Neural cell (in vitro differentiated cells): ENCODE measurements around the gene ZNF384. TPM values are rescaled to one million over a fixed set of nuclear protein-coding genes. Genes with fewer than 3 reads are reported as not detected.

ENCODE experiments used
- H2AFZ ChIP-seq: fragments of 200-600, 300-800 bp; sonication (generic), shearing (Covaris generic); 2 replicates; pipeline ENCODE4 v1.6.0; 2014; ENCODE audit warnings: low read depth, mild to moderate bottlenecking, antibody characterized with exemption, low read length, moderate library complexity
- H3F3A ChIP-seq: fragments of 200-600 bp; shearing (Covaris generic); 2 replicates; pipeline ENCODE4 v1.6.1; 2016; ENCODE audit warnings: mild to moderate bottlenecking, moderate library complexity, mixed read lengths, antibody characterized with exemption, low read length; ENCODE audit not compliant: insufficient read depth, poor library complexity, severe bottlenecking
- H3K27ac ChIP-seq: fragments of 200-600, 300-800 bp; sonication (generic), shearing (Covaris generic); 2 replicates; pipeline ENCODE4 v1.5.1; 2014; ENCODE audit warnings: mild to moderate bottlenecking, low read length, moderate library complexity
- H3K27me3 ChIP-seq: fragments of 300-800, 200-600 bp; sonication (generic), shearing (Covaris generic); 2 replicates; pipeline ENCODE4 v1.6.0; 2014; ENCODE audit warnings: mild to moderate bottlenecking, low read depth, low read length, moderate library complexity; ENCODE audit not compliant: insufficient read depth
- H3K36me3 ChIP-seq: fragments of 300-800, 200-600 bp; sonication (generic), shearing (Covaris generic); 2 replicates; pipeline ENCODE4 v1.5.1; 2014; ENCODE audit warnings: mild to moderate bottlenecking, antibody characterized with exemption, low read length, moderate library complexity; ENCODE audit not compliant: insufficient read depth
- H3K4me2 ChIP-seq: fragments of 300-800, 200-600 bp; sonication (generic), shearing (Covaris generic); 2 replicates; pipeline ENCODE4 v1.6.0; 2014; ENCODE audit warnings: mild to moderate bottlenecking, low read length
- H3K4me3 ChIP-seq: fragments of 300-800, 200-600 bp; sonication (generic), shearing (Covaris generic); 2 replicates; pipeline ENCODE4 v1.5.1; 2014; ENCODE audit warnings: mild to moderate bottlenecking, low read length, moderate library complexity
- H3K79me2 ChIP-seq: fragments of 200-600 bp; shearing (Covaris generic); replicated peaks from 2 replicates; pipeline ENCODE4 v1.6.0; 2014; ENCODE audit warnings: mild to moderate bottlenecking, low read length, moderate library complexity; ENCODE audit not compliant: insufficient read depth
- H3K9ac ChIP-seq: fragments of 300-800, 200-600 bp; sonication (generic), shearing (Covaris generic); 2 replicates; pipeline ENCODE4 v1.6.1; 2016; ENCODE audit warnings: mild to moderate bottlenecking, low read length, mixed read lengths
- H3K9me2 ChIP-seq: fragments of 200-600 bp; shearing (Covaris generic); 2 replicates; pipeline ENCODE4 v1.6.1; 2016; ENCODE audit warnings: mild to moderate bottlenecking, low read length, mixed read lengths; ENCODE audit not compliant: insufficient read depth
- H3K9me3 ChIP-seq: fragments of 200-600, 300-800 bp; sonication (generic), shearing (Covaris generic); 2 replicates; pipeline ENCODE4 v1.6.1; 2016; ENCODE audit warnings: mild to moderate bottlenecking, mixed run types, low read length, moderate library complexity, mixed read lengths
- H4K20me1 ChIP-seq: fragments of 200-600 bp; shearing (Covaris generic); 2 replicates; pipeline ENCODE4 v1.6.1; 2016; ENCODE audit warnings: mild to moderate bottlenecking, mixed run types; ENCODE audit not compliant: insufficient read depth
- EP300 ChIP-seq: fragments of 450-650 bp; conservative IDR thresholded peaks from 2 replicates; pipeline ENCODE4 v1.6.1; 2014; ENCODE audit warnings: antibody characterized with exemption, mild to moderate bottlenecking, moderate library complexity; ENCODE audit not compliant: poor library complexity, severe bottlenecking
- EZH2 ChIP-seq: fragments of 200-600, 300-800 bp; shearing (Covaris generic), sonication (generic); IDR thresholded peaks from 2 replicates; pipeline ENCODE4 v1.6.1; 2014; ENCODE audit warnings: antibody characterized with exemption, low read length, borderline replicate concordance, mild to moderate bottlenecking; ENCODE audit not compliant: insufficient read depth, poor library complexity, severe bottlenecking
- MXI1 ChIP-seq: fragments of 450-650 bp; conservative IDR thresholded peaks from 2 replicates; pipeline ENCODE4 v1.6.1; 2014; ENCODE audit warnings: antibody characterized with exemption, mild to moderate bottlenecking; ENCODE audit not compliant: poor library complexity, severe bottlenecking
- POLR2AphosphoS5 ChIP-seq: IDR thresholded peaks from 2 replicates; pipeline ENCODE4 v1.6.1; 2012
- RAD21 ChIP-seq: fragments of 450-650 bp; conservative IDR thresholded peaks from 2 replicates; pipeline ENCODE4 v1.6.1; 2014; ENCODE audit warnings: antibody characterized with exemption, mild to moderate bottlenecking, moderate library complexity
- SMC3 ChIP-seq: fragments of 450-650 bp; conservative IDR thresholded peaks from 2 replicates; pipeline ENCODE4 v1.6.1; 2014; ENCODE audit warnings: antibody characterized with exemption, mild to moderate bottlenecking, moderate library complexity; ENCODE audit not compliant: poor library complexity
- TAF1 ChIP-seq: IDR thresholded peaks from 2 replicates; pipeline ENCODE4 v1.6.1; 2012; ENCODE audit warnings: low read depth
- polyA plus RNA-seq: library from polyadenylated mRNA; depleted of rRNA; stranded (reverse); fragments of >200 nt; gene quantifications from 2 replicates; pipeline ENCODE4 v1.2.3, GENCODE V29; 2014
- TF ChIP-seq, protein P1 (sequence below): IDR thresholded peaks from 2 replicates; pipeline ENCODE4 v1.6.1; 2012; ENCODE audit warnings: borderline replicate concordance
- TF ChIP-seq, protein P2 (sequence below): fragments of 450-650 bp; IDR thresholded peaks from 2 replicates; pipeline ENCODE4 v1.5.1; 2014; ENCODE audit warnings: antibody characterized with exemption, mild to moderate bottlenecking, moderate library complexity; ENCODE audit not compliant: poor library complexity, severe bottlenecking

ZNF384 gene
- polyA plus RNA-seq, 1 donor from 2014 or later, result 25.8 TPM

DNA sequence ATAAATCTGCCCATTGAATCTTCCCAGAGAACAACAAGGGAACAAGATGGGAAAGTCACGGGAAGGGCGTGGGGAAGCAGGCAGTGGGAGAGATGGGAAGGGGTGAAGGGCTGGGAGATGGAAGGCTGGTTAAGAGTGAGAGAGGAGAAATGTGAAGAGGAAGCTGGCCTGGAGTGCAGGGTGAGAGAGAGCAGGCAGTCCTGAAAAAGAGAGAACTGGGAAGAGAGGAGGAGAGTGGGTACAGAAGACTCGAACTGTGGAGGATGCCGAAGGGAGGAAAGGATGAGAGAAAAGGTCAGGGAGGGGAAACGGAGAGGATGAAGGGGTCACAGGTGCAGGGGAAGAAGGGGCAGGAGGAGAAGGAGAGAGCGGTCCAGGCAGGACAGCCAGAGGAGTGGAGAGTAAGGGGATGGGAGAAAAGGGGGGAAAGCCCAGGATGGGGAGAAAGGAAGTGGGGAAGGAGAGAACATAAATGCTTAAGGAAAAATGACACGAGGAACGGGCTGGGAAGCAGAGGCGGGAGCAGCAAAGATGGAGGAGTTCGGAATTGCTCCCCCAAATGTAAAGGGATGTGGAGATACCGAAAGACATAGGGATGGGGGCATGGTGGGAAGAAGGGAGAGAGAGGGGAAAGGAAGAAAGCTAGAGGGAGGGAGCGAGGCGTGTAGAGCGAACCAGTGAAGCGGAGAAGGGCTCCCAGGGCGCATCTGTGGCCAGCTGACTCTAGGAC lies 10.2 kb upstream of the ZNF384 start:
- Histone ChIP-seq H3K4me2 (peak overlapping the region; percentile 88), H4K20me1 (no peaks in the 10 kb centered on the region), H3K9ac (peak overlapping the region; percentile 96), H2AFZ (peak overlapping the region; percentile 80), H3K27me3 (no peaks in the 10 kb centered on the region), H3K79me2 (peaks cover 8% of the 10 kb centered on the region), H3K27ac (peak overlapping the region; percentile 77), H3K9me2 (no peaks in the 10 kb centered on the region), H3K4me3 (peak overlapping the region; percentile 97), H3F3A (no peaks in the 10 kb centered on the region), H3K36me3 (no peaks in the 10 kb centered on the region), H3K9me3 (no peaks in the 10 kb centered on the region)
- TF ChIP-seq, protein P1, sequence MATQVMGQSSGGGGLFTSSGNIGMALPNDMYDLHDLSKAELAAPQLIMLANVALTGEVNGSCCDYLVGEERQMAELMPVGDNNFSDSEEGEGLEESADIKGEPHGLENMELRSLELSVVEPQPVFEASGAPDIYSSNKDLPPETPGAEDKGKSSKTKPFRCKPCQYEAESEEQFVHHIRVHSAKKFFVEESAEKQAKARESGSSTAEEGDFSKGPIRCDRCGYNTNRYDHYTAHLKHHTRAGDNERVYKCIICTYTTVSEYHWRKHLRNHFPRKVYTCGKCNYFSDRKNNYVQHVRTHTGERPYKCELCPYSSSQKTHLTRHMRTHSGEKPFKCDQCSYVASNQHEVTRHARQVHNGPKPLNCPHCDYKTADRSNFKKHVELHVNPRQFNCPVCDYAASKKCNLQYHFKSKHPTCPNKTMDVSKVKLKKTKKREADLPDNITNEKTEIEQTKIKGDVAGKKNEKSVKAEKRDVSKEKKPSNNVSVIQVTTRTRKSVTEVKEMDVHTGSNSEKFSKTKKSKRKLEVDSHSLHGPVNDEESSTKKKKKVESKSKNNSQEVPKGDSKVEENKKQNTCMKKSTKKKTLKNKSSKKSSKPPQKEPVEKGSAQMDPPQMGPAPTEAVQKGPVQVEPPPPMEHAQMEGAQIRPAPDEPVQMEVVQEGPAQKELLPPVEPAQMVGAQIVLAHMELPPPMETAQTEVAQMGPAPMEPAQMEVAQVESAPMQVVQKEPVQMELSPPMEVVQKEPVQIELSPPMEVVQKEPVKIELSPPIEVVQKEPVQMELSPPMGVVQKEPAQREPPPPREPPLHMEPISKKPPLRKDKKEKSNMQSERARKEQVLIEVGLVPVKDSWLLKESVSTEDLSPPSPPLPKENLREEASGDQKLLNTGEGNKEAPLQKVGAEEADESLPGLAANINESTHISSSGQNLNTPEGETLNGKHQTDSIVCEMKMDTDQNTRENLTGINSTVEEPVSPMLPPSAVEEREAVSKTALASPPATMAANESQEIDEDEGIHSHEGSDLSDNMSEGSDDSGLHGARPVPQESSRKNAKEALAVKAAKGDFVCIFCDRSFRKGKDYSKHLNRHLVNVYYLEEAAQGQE, result no peak
- TF ChIP-seq, protein P2, sequence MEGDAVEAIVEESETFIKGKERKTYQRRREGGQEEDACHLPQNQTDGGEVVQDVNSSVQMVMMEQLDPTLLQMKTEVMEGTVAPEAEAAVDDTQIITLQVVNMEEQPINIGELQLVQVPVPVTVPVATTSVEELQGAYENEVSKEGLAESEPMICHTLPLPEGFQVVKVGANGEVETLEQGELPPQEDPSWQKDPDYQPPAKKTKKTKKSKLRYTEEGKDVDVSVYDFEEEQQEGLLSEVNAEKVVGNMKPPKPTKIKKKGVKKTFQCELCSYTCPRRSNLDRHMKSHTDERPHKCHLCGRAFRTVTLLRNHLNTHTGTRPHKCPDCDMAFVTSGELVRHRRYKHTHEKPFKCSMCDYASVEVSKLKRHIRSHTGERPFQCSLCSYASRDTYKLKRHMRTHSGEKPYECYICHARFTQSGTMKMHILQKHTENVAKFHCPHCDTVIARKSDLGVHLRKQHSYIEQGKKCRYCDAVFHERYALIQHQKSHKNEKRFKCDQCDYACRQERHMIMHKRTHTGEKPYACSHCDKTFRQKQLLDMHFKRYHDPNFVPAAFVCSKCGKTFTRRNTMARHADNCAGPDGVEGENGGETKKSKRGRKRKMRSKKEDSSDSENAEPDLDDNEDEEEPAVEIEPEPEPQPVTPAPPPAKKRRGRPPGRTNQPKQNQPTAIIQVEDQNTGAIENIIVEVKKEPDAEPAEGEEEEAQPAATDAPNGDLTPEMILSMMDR, result no peak
- TF ChIP-seq TAF1 (no peak), EZH2 (no peak), MXI1 (no peak), RAD21 (no peak), POLR2AphosphoS5 (no peak), EP300 (no peak), SMC3 (no peak)

DNA sequence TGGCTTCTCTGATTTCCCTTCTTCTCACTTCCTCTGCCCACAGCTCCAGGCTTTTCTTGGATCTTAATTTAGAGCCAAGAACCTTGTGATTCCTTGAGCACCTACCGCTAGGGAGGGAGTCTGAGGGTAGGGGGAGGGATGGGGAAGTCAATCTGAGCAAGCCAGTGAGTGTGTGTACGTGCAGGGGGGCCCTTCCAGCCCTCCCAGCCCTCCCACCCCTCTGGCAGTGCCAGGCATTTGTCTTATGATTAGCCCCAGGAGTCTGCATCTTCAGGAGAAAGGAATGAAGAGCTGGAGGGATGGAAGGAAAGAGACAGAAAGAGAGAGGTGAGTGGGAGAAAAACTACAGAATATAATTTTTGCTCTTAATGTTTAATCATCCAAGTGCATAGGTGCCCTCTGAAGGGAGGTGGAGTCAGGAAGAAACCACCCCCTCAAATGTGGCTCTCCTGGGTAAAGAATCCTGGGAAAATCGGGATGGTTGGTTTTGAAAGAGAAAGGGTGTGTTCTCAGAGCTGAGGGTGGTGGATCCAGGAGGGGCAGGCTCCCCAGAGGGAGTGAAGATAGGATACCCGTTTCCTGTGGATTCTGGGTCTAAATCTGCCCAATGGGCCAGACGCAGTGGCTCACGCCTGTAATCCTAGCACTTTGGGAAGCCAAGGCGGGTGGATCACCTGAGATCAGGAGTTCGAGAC lies 9.3 kb upstream of the ZNF384 start:
- H3F3A ChIP-seq, result no peaks in the 10 kb centered on the region
- no peak overlapping the region for H2AFZ ChIP-seq
- no peak overlapping the region for H3K9ac ChIP-seq
- peaks cover 8% of the 10 kb centered on the region for H3K79me2 ChIP-seq
- no peaks in the 10 kb centered on the region for H3K36me3 ChIP-seq
- H3K9me3 ChIP-seq, result no peaks in the 10 kb centered on the region
- no peak overlapping the region for H3K27ac ChIP-seq
- no peaks in the 10 kb centered on the region for H4K20me1 ChIP-seq
- no peaks in the 10 kb centered on the region for H3K27me3 ChIP-seq
- no peaks in the 10 kb centered on the region for H3K9me2 ChIP-seq
- TF ChIP-seq TAF1 (no peak), RAD21 (no peak), EP300 (no peak), EZH2 (no peak), SMC3 (no peak)
- TF ChIP-seq, protein P1, result no peak
- TF ChIP-seq, protein P2, result no peak
- no peak overlapping the region for H3K4me2 ChIP-seq
- peak overlapping the region; percentile 97 for H3K4me3 ChIP-seq
